SK-N-MC (cell line): Measurements from ENCODE around the gene TPMT.

Experiments
- DNase-seq: peaks from one replicate; pipeline ENCODE4 v3.0.0-alpha.2; 2011; ENCODE audit warnings: low read depth, low spot score
- H3K27ac ChIP-seq: fragments of 200-600 bp; sonication (generic); 2 replicates; pipeline ENCODE4 v1.5.1; 2016; ENCODE audit warnings: mixed run types
- H3K36me3 ChIP-seq: fragments of 200-600 bp; sonication (generic); 2 replicates; pipeline ENCODE4 v1.6.1; 2017; ENCODE audit warnings: antibody characterized with exemption, low read length, mixed read lengths; ENCODE audit not compliant: insufficient read depth
- H3K4me3 ChIP-seq: fragments of 200-600 bp; sonication (generic); 2 replicates; pipeline ENCODE4 v1.5.1; 2016
- H3K9ac ChIP-seq: fragments of 200-600 bp; sonication (generic); 2 replicates; pipeline ENCODE4 v1.8.0; 2017; ENCODE audit warnings: mixed run types, mixed read lengths; ENCODE audit not compliant: insufficient read length
- H3K9me3 ChIP-seq: fragments of 200-600 bp; sonication (generic); 2 replicates; pipeline ENCODE4 v1.6.1; 2017; ENCODE audit warnings: low read depth, mild to moderate bottlenecking, antibody characterized with exemption, low read length, moderate library complexity, mixed read lengths
- EZH2 ChIP-seq: fragments of 200-600 bp; sonication (generic); IDR thresholded peaks from one replicate; pipeline ENCODE4 v1.6.1; 2017; ENCODE audit warnings: antibody characterized with exemption
- FOXP2 ChIP-seq: optimal IDR thresholded peaks from 2 replicates; pipeline ENCODE3; 2011; ENCODE audit warnings: mild to moderate bottlenecking, moderate library complexity; ENCODE audit not compliant: insufficient read depth; ENCODE audit errors: extremely low read length, control extremely low read depth
- POLR2AphosphoS5 ChIP-seq: IDR thresholded peaks from 2 replicates; pipeline ENCODE4 v1.6.1; 2012; ENCODE audit warnings: mild to moderate bottlenecking, low read depth, low read length, borderline replicate concordance

Gene TPMT

GRCh38 chr6:18166312-18167036 is 11.6 kb upstream of the TPMT start:
- Histone ChIP-seq H3K9me3 (no peaks in the 10 kb centered on the region), H3K4me3 (no peak overlapping the region), H3K36me3 (peaks cover 23% of the 10 kb centered on the region), H3K9ac (no peak overlapping the region), H3K27ac (no peak overlapping the region)
- no peak for DNase-seq
- TF ChIP-seq POLR2AphosphoS5: no peak
- TF ChIP-seq EZH2: no peak
- TF ChIP-seq FOXP2: no peak

DNA sequence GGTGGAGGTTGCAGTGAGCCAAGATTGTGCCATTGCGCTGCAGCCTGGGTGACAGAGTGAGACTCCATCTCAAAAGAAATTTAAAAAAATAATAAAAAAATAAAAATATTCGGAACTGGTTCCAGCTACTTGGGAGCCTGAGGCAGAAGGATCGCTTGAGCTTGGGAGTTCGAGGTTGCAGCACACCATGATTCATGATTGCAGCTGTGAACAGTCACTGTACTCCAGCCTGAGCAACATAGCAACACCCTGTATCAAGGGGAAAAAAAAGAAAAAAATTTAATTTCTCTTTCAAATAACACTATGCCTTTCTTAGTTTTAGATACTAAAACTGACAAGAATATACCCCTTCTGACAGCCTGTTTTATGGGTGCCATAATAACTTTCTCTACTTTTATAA is 10.9 kb upstream of the TPMT start:
- H3K9me3 ChIP-seq: no peaks in the 10 kb centered on the region
- no peak for TF ChIP-seq EZH2
- TF ChIP-seq FOXP2: no peak
- no peak for TF ChIP-seq POLR2AphosphoS5
- DNase-seq: no peak
- no peak overlapping the region for H3K9ac ChIP-seq
- H3K4me3 ChIP-seq: no peak overlapping the region
- peaks cover 29% of the 10 kb centered on the region for H3K36me3 ChIP-seq
- H3K27ac ChIP-seq: no peak overlapping the region

- Histone ChIP-seq H3K36me3 (peaks cover 18% of the 10 kb centered on the region; the same call in 1 of the 2 replicates), H3K9ac (no peak overlapping the region)
- TF ChIP-seq POLR2AphosphoS5: no peak
- no peak for TF ChIP-seq FOXP2
- TF ChIP-seq EZH2: no peak
Observed at GRCh38 chr6:18162401-18162800, 7.5 kb upstream of the TPMT start.

GRCh38 chr6:18161431-18161830 is 6.6 kb upstream of the TPMT start:
- Histone ChIP-seq H3K36me3 (peaks cover 16% of the 10 kb centered on the region; the same call in 1 of the 2 replicates), H3K27ac (no peak overlapping the region), H3K9ac (no peak overlapping the region), H3K4me3 (no peak overlapping the region), H3K9me3 (no peaks in the 10 kb centered on the region)
- no peak for DNase-seq
- TF ChIP-seq POLR2AphosphoS5 (no peak), FOXP2 (no peak), EZH2 (no peak)

More at GRCh38 chr6:18162401-18162800, 7.5 kb upstream of the TPMT start:
- H3K4me3 ChIP-seq: no peak overlapping the region
- no peak overlapping the region for H3K27ac ChIP-seq
- H3K9me3 ChIP-seq: no peaks in the 10 kb centered on the region
- no peak for DNase-seq

DNA sequence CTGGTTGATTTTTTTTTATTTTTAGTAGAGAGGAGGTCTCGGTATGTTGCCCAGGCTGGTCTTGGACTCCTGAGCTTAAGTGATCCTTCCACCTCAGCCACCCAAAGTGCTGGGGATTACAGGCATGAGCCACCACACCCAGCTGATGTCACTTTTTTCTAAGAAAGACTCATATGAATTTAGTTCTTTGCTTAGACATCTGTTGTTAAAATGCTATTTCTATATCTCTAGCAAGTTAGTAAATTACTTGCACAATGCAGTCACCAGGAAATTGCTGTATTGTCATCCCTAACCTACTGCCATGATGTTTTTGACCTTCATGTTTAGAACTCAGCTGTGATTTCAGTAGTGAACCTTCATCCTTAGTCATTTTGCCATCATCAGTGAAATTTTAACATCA is 6.0 kb upstream of the TPMT start:
- no peak overlapping the region for H3K27ac ChIP-seq
- no peaks in the 10 kb centered on the region for H3K9me3 ChIP-seq
- peaks cover 10% of the 10 kb centered on the region; the same call in 1 of the 2 replicates for H3K36me3 ChIP-seq
- no peak overlapping the region for H3K4me3 ChIP-seq
- H3K9ac ChIP-seq: no peak overlapping the region
- no peak for DNase-seq
- TF ChIP-seq FOXP2: no peak
- no peak for TF ChIP-seq EZH2

DNA sequence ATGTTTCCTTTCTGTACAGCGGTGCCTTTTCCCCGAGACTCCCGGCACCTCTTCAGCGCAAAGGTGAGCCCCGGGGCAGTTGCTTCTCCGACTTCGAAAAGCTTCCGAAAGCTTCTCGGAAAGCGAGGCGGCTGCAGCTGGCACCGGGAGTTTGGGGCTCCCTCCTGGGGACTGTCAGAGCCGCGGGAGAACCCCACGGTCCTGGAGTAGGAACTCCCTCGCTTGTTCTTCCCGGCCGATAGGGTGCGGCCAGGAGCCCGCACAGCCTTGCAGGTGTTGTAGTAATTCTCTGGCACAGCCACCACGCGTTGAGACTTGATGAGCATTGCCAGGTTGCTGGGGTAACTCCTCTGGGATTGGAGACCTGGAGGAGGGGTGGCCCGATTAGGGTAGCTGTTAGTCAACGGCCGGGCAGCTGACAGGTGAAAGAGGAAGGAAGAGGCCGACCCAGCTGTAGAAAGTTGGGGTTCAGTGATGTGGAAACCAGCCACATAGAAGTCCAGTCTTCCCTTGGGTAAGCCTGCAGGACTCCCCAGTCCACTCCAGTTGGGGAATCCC is 1.1 kb upstream of the TPMT start:
- Histone ChIP-seq H3K9ac (peak overlapping the region; percentile 79), H3K36me3 (peaks cover 3% of the 10 kb centered on the region; the same call in 1 of the 2 replicates), H3K9me3 (no peaks in the 10 kb centered on the region), H3K27ac (no peak overlapping the region), H3K4me3 (peak overlapping the region; percentile 92)
- DNase-seq: no peak
- TF ChIP-seq FOXP2: no peak
- TF ChIP-seq POLR2AphosphoS5: no peak
- TF ChIP-seq EZH2: no peak

- TF ChIP-seq POLR2AphosphoS5: peak; percentile 11; the same call in 1 of the 2 replicates
- peak; percentile 54 for TF ChIP-seq FOXP2
- TF ChIP-seq EZH2: no peak
- Histone ChIP-seq H3K27ac (no peak within 1 kb of the TSS), H3K36me3 (peaks cover 3% of the 10 kb centered on the region; the same call in 1 of the 2 replicates), H3K4me3 (peak within 1 kb of the TSS; percentile 96), H3K9ac (peak within 1 kb of the TSS; percentile 84), H3K9me3 (no peaks in the 10 kb centered on the region)
- peak; percentile 70 for DNase-seq
Observed at GRCh38 chr6:18155150-18155863, 430 bp upstream of the TPMT start, which contains the start of gene KDM1B. Gene KDM1B (plus strand): TSS chr6:18155422. CDS start chr6:18159896, 4,474 bp downstream.

DNA sequence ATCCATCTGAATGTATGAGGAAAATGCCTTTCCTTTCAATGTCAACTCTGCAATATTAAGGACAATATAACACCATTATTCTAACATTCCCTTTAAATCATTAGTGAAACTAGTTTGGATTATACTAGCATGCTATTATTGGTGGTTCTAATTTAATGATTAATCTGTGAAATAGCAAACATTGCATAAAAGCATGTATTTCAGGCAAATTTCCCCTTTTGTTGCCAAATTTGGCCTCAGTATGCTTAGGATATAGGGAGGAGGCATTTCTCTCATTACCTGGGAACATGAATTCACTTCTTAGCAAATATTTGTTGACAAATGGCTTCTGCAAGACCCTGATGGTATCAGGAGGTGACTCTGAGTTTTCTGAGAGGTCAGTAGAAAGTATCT is 1.6 kb downstream of the TPMT start:
- Histone ChIP-seq H3K9ac (no peak overlapping the region), H3K36me3 (no peaks in the 10 kb centered on the region), H3K27ac (no peak overlapping the region), H3K4me3 (no peak overlapping the region), H3K9me3 (no peaks in the 10 kb centered on the region)
- DNase-seq: no peak
- TF ChIP-seq FOXP2 (no peak), POLR2AphosphoS5 (no peak), EZH2 (no peak)
